Measurements from ENCODE around the gene SSBP2.
"Not testable (repeated sequence)": the region's sequence is repeated elsewhere in the genome, so short reads cannot be mapped to it uniquely, and the experiment has no call there.

Gene SSBP2

GRCh38 chr5:81533629-81534405 lies 217.1 kb downstream of the SSBP2 start:
- DNase-seq: no peak

- no peak for DNase-seq
These were observed 220.0 kb downstream of the SSBP2 start for GRCh38 chr5:81530919-81531318.

- DNase-seq: no peak
These were observed 225.2 kb downstream of the SSBP2 start for GRCh38 chr5:81525690-81526089.

DNA sequence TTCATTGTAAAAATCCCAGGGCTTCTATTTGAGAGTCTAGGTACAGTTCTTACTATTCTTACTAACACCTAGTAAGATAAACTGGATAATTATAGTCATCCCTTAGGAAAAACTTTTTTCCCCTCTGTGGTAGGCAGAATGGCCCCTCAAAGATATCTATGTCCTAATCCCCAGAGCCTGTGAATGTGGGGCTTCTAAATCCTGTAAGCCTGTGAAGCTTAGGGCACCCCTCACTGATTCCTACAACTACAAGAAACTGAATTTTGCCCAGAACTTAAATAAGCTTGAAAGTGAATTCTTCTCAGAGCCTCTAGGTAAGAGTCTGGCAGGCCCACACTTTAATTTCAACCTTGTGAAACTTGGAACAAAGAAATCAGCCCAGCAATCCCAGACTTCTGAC lies 226.9 kb downstream of the SSBP2 start:
- no peak for DNase-seq

DNA sequence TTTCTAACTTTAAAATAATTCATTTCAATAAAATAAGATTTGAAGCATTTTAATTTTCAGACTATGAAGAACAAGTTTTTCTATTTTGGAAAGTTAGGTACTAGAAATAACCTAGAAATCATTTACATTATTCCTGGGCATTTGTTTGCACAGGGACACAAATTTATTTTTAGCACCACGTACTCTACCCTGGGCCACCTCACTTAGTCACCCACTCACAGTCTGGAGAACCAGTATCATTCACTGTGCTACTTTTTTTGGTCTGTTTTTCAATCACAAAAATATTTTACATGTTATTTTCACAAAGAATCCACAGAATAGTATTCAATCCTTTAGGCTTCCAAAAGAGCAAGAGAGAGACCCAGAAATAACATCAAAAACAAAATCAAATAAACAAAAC lies 228.3 kb downstream of the SSBP2 start:
- no peak for DNase-seq

DNA sequence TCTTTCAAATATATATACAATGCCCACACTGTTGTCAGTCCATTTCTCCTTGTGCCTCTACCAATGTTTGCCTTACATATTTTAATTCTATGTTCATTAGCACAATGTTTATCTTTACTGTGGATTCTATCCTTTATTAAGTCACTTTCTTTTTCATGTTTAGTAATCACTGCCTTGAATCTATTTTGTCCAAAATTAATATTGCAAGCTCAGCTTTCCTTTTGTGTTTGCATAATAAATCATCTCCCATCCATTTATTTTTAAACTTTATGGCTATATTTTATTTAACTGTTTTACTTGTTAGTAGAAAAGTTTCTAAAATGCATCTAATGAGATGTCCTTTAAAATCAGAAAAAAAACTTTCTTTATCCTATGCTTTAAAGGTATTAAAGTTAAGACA lies 230.1 kb downstream of the SSBP2 start:
- DNase-seq: no peak

DNA sequence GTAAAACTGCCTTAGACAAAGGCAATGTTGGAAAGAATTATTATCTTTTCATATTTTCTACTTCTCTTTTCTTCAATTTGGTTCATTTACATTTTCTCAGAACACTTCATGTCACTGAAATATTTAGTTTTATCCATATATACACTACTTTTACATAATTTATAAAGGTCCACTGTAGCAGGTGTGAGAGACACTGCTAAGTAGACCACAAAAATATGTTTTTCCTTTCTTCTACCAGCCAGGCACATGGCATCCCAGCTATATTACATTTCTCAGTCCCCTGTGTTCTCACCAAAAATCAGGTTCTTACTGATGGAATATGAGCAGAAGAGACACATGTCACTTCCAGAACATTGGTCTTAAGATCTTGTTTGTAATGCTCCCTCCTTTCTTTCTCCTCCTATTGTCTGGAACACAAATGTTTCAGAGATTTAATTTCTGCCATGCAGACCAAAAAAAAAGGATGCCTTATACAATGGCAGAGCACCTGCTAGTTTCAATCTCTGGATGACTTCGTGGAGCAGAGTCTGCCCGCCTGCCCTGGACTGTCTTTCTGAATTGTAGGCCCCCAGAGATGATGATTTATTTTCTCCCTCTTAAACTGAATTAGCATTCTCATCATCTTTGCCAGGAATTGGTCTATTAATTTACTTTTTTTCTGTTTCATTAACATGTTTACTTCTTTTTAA lies 231.5 kb downstream of the SSBP2 start:
- no peak for DNase-seq

GRCh38 chr5:81517462-81517861 lies 233.4 kb downstream of the SSBP2 start:
- DNase-seq: no peak

DNA sequence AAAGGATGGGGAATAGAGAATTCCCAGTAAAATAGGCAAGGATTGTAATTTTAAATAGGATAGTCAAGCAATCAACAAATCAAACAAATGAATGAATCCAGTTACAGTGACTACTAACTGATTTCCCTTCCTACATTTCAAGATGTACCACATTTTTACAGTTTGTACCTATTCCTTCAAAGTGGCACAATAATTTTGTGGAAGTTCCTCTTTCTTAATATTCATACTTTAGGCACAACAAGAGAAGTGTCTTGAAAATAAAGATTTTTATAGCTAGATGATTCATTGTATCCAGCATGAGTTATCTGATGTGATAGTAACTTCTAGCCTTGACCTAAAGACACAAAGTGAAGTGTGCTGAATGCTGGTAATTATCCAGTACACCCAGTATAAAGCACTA lies 234.8 kb downstream of the SSBP2 start:
- no peak for DNase-seq

GRCh38 chr5:81513982-81514381 lies 236.9 kb downstream of the SSBP2 start:
- DNase-seq: no peak

GRCh38 chr5:81513473-81513872 lies 237.4 kb downstream of the SSBP2 start:
- no peak for DNase-seq

DNA sequence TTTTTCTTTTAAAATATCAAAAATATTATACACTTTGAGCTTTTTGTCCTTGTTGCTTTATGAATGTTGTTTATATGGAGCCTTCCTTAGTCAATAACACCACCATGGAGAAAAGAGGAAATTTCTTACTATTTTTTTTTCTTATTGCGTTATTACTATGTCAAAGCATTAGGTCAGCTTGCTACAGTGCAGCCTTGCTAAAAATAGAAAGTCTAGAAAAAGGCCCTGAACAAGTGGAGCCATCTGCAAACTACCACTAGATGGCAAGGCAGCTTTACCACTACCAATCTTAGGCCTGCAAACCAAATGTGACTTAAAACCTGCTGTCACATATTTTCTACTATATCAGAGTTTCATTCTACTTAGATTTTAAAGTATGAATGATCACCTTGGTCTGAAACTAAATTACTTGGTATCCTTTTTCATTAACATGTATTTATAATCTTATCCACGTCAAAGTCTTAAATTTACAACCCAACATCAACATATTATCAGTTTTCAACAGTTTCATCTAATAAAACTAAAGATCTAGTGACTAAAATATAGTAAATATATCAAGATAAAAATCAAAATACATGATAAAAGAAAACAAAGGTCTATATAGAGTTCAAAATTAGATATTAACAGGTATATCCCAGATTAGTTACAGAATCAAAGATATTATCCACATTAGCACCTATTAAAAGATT lies 243.9 kb downstream of the SSBP2 start:
- peak in 40 of 58 donors; percentile 0 to 88 (median 30) for DNase-seq

GRCh38 chr5:81506378-81506777 lies 244.5 kb downstream of the SSBP2 start:
- DNase-seq: no peak

- no peak for DNase-seq
These were observed 245.2 kb downstream of the SSBP2 start for GRCh38 chr5:81505672-81506071.

GRCh38 chr5:81503602-81504001 lies 247.3 kb downstream of the SSBP2 start:
- not testable (repeated sequence) for DNase-seq

GRCh38 chr5:81495286-81495685 lies 255.6 kb downstream of the SSBP2 start:
- no peak for DNase-seq

DNA sequence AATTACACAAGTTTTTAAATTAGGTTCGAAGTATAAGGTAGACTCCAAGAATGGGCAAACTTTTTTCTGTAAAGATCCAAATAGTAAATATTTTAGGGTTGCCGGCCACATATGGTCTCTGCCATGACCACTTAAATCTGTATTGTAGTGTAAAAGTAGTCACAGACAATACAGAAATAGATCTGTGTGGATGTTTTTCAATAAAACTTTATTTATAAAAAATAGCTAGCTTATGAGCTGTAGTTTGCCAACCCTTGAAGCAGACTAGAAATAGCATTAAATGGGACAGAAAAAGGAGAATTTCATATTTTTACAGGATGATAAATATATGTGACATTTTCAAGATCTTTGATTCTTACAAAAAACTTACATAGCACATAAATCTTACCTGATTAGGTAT lies 262.0 kb downstream of the SSBP2 start:
- no peak for DNase-seq

DNA sequence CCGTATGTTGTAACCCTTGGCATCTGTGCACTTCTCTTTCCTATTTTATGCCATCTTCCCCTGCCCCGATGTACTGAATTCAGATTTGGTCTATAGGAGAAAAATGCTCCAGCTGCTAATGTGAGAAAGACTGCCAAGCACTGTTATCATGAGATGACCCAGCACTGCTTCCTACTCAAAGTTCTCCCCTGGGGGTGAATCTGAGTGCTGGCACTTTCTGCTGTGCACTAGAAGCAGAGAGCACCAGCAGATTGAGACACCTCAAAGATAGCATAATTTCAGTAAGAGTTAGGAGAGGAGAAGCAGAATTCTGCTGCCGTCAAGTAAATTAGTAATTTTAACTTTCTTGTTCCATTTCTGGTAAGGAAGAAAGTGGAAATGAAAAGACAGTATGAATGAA lies 264.2 kb downstream of the SSBP2 start:
- DNase-seq: no peak

- DNase-seq: no peak
These were observed 268.3 kb downstream of the SSBP2 start for GRCh38 chr5:81482595-81482994.

- not testable (repeated sequence) for DNase-seq
These were observed 277.5 kb downstream of the SSBP2 start for GRCh38 chr5:81473395-81473794.

GRCh38 chr5:81469676-81470075 lies 281.2 kb downstream of the SSBP2 start:
- DNase-seq: no peak

DNA sequence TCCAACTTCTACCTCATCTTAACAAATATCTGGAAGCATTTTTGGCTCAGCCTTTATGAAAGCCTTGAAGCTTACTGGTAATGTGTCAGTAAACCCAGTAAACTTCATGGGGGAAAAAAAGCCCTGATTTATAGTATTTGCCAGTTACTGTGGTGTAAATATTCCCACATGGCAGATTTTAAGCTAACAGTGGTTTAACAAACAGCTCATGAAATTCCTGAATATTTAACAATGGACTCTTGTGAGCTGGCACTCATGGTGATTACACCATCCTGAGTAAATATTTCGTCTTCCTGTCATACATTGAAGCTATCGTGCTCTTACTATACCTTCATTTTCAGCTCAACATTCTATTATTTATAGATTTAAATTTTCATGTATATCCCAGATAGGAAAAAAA lies 300.0 kb downstream of the SSBP2 start:
- DNase-seq: no peak
